Endodermal cell (in vitro differentiated cells): ENCODE results near the gene DLG2. TPM values are rescaled to one million over a fixed set of nuclear protein-coding genes. Genes with fewer than 3 reads are reported as not detected.

Experiments used
- DNase-seq: peaks from one replicate; pipeline ENCODE4 v3.0.0-alpha.2; 2017
- H3K27ac ChIP-seq: 2 replicates; pipeline ENCODE4 v1.5.1; 2013; ENCODE audit warnings: mild to moderate bottlenecking, low read depth, low read length, moderate library complexity
- H3K27me3 ChIP-seq: 2 replicates; pipeline ENCODE4 v1.6.1; 2013; ENCODE audit warnings: mild to moderate bottlenecking, low read length, moderate library complexity; ENCODE audit not compliant: insufficient read depth, control insufficient read depth, poor library complexity, severe bottlenecking
- H3K36me3 ChIP-seq: 2 replicates; pipeline ENCODE4 v1.7.0; 2013; ENCODE audit warnings: mild to moderate bottlenecking, low read length, moderate library complexity; ENCODE audit not compliant: control insufficient read depth, insufficient read depth
- H3K4me1 ChIP-seq: one replicate; pipeline ENCODE4 v1.7.0; 2013; ENCODE audit warnings: low read length; ENCODE audit not compliant: control insufficient read depth, insufficient read depth
- H3K4me3 ChIP-seq: 2 replicates; pipeline ENCODE4 v1.5.1; 2013; ENCODE audit warnings: mild to moderate bottlenecking, low read length, moderate library complexity
- H3K9ac ChIP-seq: 2 replicates; pipeline ENCODE4 v1.6.1; 2013; ENCODE audit warnings: mild to moderate bottlenecking, low read length, moderate library complexity; ENCODE audit not compliant: poor library complexity, severe bottlenecking; ENCODE audit errors: extremely low read depth
- H3K9me3 ChIP-seq: 2 replicates; pipeline ENCODE4 v1.6.1; 2013; ENCODE audit warnings: mild to moderate bottlenecking, low read length, moderate library complexity; ENCODE audit not compliant: control insufficient read depth
- H3K27ac Mint-ChIP-seq: 2 replicates; pipeline ENCODE4 v1.8.0; 2020; ENCODE audit warnings: mixed read lengths
- H3K27me3 Mint-ChIP-seq: 2 replicates; pipeline ENCODE4 v1.8.0; 2021; ENCODE audit warnings: mild to moderate bottlenecking, mixed read lengths; ENCODE audit not compliant: insufficient read depth
- H3K36me3 Mint-ChIP-seq: 2 replicates; pipeline ENCODE4 v1.8.0; 2020; ENCODE audit warnings: low read depth, mixed read lengths
- H3K4me1 Mint-ChIP-seq: 2 replicates; pipeline ENCODE4 v1.8.0; 2020; ENCODE audit warnings: mixed read lengths
- H3K4me3 Mint-ChIP-seq: 2 replicates; pipeline ENCODE4 v1.8.0; 2020; ENCODE audit warnings: mild to moderate bottlenecking, moderate library complexity, mixed read lengths
- H3K9me3 Mint-ChIP-seq: 2 replicates; pipeline ENCODE4 v1.8.0; 2020; ENCODE audit warnings: mild to moderate bottlenecking, mixed read lengths
- whole genome bisulfite sequencing, 2 experiments: methylation state at CpG; one replicate each; pipeline versions ENCODE4 v1.1.5 to v1.1.7; 2013; ENCODE audit warnings: missing lambda C conversion rate in 2 of 2, mixed read lengths in 1 of 2; ENCODE audit not compliant: insufficient coverage in 1 of 2, insufficient read length in 1 of 2; 5-methylcytosine and 5-hydroxymethylcytosine counted together
- total RNA-seq, 2 donors: library from RNA; stranded (reverse); fragmentation: NEBNext Ultra II Directional in 1 of 2; extraction: Animal tissue kit (Norgen Biotek cat#: 25700) in 1 of 2; gene quantifications; 2 replicates in 1 of 2; 3 replicates in 1 of 2; pipeline ENCODE4 v1.2.1, GENCODE V29; 2021
- TF ChIP-seq, protein P1 (sequence below): fragments of 200-600 bp; sonication (generic); conservative IDR thresholded peaks from 2 replicates; pipeline ENCODE4 v1.5.0; 2021; ENCODE audit warnings: antibody characterized with exemption, mild to moderate bottlenecking

Gene DLG2
- total RNA-seq, 2 donors from 2014 or later: 9.6 to 10.6 TPM

DNA sequence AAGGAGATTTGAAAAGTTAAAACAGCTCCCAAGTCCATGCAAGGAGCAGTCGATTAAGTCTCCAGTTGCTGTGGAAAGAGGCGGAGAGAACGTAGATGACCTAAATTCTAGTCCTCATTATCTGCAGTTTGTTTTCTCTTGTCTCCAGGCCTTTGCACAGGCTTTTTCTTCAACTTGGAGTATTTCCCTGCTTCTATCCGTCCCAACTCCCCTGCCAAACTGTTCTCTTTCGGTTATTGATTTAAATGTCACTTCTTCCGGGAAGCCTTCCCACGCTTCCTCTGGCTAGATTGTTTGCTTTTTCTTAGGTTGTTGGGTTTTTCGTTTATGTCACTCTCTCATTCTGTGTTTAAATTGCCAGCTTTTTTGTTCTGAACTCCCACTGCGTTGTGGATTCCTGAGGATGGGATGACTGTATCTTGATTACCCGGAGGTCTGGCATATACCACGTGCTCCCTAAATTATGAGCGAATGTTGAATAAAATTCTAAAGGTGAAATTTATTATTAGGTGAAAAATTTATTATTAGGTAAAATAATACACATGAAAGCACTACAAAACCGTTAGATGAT lies 1.7 kb upstream of the DLG2 start:
- H3K27ac Mint-ChIP-seq: peak overlapping the region; percentile 97
- no peak for DNase-seq

DNA sequence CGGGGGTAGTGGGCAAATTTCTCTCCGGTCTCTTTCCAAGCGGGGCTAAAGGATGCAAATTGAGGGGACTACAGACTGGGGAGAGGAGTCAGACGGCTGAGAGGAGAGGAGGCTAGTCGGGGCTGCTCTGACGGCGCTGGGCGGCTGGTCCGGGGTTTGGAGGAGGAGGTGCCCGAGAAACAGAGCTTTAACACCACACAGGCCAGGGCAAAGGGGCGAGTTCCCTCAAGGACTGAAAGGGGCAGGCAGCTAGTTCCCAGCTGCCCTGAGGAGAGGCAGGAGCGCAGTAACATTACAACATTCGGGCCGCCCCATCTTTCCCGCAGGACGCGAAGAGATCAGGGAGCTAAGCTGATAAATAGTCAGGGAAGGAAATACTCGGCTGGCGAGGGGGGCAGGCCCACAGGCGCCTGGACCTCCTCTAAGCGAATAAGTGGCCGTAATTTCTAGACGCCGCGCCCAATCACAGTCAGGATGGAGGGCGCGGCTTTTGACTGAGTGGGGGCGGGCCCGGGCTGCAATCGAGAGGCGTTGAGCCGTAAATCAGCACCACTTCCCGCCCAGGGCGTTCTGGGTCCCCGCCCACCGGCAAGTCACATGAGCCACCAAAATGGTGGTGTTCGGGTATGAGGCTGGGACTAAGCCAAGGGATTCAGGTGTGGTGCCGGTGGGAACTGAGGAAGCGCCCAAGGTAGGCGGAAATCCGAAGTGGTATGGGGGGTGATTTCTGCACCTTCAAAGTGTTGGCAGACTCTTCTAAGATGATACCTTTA lies 1.0 kb upstream of the DLG2 start, which contains the start of gene TMEM126B:
TSS of gene TMEM126B (plus strand) at position 596 of the 773 bp plus-strand sequence. CDS start at position 611, 15 bp downstream.
- 0 to 1% methylated on average over 14 to 41 of the region's 41 CpGs for WGBS, 2 experiments
- Mint-ChIP-seq H3K4me1 (peaks cover 12% of the 10 kb centered on the region), H3K36me3 (peaks cover 17% of the 10 kb centered on the region)

More for the DNA sequence above, 1.7 kb upstream of the DLG2 start:
- H3K27me3 ChIP-seq: no peaks in the 10 kb centered on the region
- Mint-ChIP-seq H3K4me3 (peak overlapping the region; percentile 87), H3K36me3 (peaks cover 22% of the 10 kb centered on the region), H3K9me3 (no peaks in the 10 kb centered on the region), H3K27me3 (no peaks in the 10 kb centered on the region), H3K4me1 (peaks cover 12% of the 10 kb centered on the region)
- H3K36me3 ChIP-seq: peaks cover 16% of the 10 kb centered on the region
- TF ChIP-seq, protein P1, sequence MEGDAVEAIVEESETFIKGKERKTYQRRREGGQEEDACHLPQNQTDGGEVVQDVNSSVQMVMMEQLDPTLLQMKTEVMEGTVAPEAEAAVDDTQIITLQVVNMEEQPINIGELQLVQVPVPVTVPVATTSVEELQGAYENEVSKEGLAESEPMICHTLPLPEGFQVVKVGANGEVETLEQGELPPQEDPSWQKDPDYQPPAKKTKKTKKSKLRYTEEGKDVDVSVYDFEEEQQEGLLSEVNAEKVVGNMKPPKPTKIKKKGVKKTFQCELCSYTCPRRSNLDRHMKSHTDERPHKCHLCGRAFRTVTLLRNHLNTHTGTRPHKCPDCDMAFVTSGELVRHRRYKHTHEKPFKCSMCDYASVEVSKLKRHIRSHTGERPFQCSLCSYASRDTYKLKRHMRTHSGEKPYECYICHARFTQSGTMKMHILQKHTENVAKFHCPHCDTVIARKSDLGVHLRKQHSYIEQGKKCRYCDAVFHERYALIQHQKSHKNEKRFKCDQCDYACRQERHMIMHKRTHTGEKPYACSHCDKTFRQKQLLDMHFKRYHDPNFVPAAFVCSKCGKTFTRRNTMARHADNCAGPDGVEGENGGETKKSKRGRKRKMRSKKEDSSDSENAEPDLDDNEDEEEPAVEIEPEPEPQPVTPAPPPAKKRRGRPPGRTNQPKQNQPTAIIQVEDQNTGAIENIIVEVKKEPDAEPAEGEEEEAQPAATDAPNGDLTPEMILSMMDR: no peak
- peaks cover 7% of the 10 kb centered on the region for H3K4me1 ChIP-seq
- peak overlapping the region; percentile 89 for H3K9ac ChIP-seq
- H3K27ac ChIP-seq: no peak overlapping the region
- peak overlapping the region; percentile 91 for H3K4me3 ChIP-seq
- 0 to 1% methylated on average over 6 to 11 of the region's 13 CpGs for WGBS, 2 experiments
- H3K9me3 ChIP-seq: no peaks in the 10 kb centered on the region

DNA sequence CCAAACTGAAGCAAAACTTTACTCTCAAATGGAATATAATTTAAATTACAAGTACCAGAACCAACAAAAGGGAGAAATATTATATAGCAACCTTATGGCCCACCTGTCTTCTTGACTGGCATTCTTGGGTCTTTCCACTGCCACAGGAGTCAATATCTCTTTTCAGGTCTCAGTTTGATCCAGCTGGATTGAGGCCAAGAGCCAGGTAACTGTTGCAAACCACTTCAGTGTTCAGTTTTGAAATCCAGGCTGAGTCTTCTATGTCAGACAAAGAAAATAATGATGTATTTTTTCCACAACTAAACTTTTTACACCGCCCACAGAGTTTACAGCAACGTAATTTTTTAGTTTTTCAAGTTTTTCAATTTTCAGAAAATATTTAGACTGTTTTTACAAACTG lies 648 bp downstream of the DLG2 start:
- no peak for DNase-seq
- peak overlapping the region; percentile 87 for H3K4me3 Mint-ChIP-seq
- H3K27ac Mint-ChIP-seq: no peak overlapping the region
- peaks cover 12% of the 10 kb centered on the region for H3K4me1 Mint-ChIP-seq
- WGBS, 2 experiments: 92% methylated on average over 2 of the region's 2 CpGs; no CpG with 5 or more reads in 1 of the 2 experiments
- H3K9me3 Mint-ChIP-seq: no peaks in the 10 kb centered on the region
- TF ChIP-seq, protein P1: no peak
- no peak overlapping the region for H3K27ac ChIP-seq
- peaks cover 7% of the 10 kb centered on the region for H3K4me1 ChIP-seq
- peak overlapping the region; percentile 91 for H3K4me3 ChIP-seq
- H3K9me3 ChIP-seq: no peaks in the 10 kb centered on the region
- H3K27me3 Mint-ChIP-seq: no peaks in the 10 kb centered on the region
- H3K9ac ChIP-seq: no peak overlapping the region
- H3K36me3 ChIP-seq: peaks cover 7% of the 10 kb centered on the region
- peaks cover 6% of the 10 kb centered on the region for H3K36me3 Mint-ChIP-seq
- no peaks in the 10 kb centered on the region for H3K27me3 ChIP-seq

More for the DNA sequence above, 1.0 kb upstream of the DLG2 start, which contains the start of gene TMEM126B:
- no peaks in the 10 kb centered on the region for H3K9me3 ChIP-seq
- Mint-ChIP-seq H3K27ac (peak within 1 kb of the TSS; percentile 97), H3K4me3 (peak within 1 kb of the TSS; percentile 87), H3K9me3 (no peaks in the 10 kb centered on the region), H3K27me3 (no peaks in the 10 kb centered on the region)
- TF ChIP-seq, protein P1: no peak
- DNase-seq: peak; percentile 98
- H3K36me3 ChIP-seq: peaks cover 15% of the 10 kb centered on the region
- peaks cover 7% of the 10 kb centered on the region for H3K4me1 ChIP-seq
- H3K27me3 ChIP-seq: no peaks in the 10 kb centered on the region
- H3K27ac ChIP-seq: peak within 1 kb of the TSS; percentile 82
- peak within 1 kb of the TSS; percentile 91 for H3K4me3 ChIP-seq
- H3K9ac ChIP-seq: peak within 1 kb of the TSS; percentile 89
